Panc1 (cell line): ENCODE data around the gene GPR137B. TPM values are rescaled to one million over a fixed set of nuclear protein-coding genes. Genes with fewer than 3 reads are reported as not detected.

ENCODE experiments used
- ATAC-seq: fragments of 200-7000 bp; cut with Tn5 transposase; 2 replicates; pipeline ENCODE4 v1.9.1; 2020; ENCODE audit warnings: mild to moderate bottlenecking, moderate library complexity
- BruUV-seq: library from RNA; stranded (reverse); fragments of 400-500 nt; replicated peaks from 2 replicates; lab custom pipeline; 2021; lab: Mats Ljungman, UMichigan
- CTCF ChIA-PET: fragments of 300-600 bp; sonication (Branson Sonifier 250); formaldehyde crosslinking; loops from one replicate; lab custom pipeline; 2022; ENCODE audit warnings: antibody characterized with exemption; lab: Charles Lee
- POLR2A ChIA-PET: fragments of 300-600 bp; sonication (Branson Sonifier 250); formaldehyde crosslinking; loops from one replicate; lab custom pipeline; 2022; ENCODE audit warnings: antibody characterized with exemption; lab: Charles Lee
- DNase-seq: peaks from one replicate; pipeline ENCODE4 v3.0.0-alpha.2; 2010; ENCODE audit warnings: low read depth, low spot score
- H3K27ac ChIP-seq: 2 replicates; pipeline ENCODE4 v1.5.1; 2011; ENCODE audit warnings: mild to moderate bottlenecking, low read length, inconsistent platforms
- H3K27me3 ChIP-seq: fragments of 200-500 bp; sonication (Bioruptor generic); 2 replicates; pipeline ENCODE4 v1.6.0; 2014; ENCODE audit warnings: low read length, inconsistent platforms; ENCODE audit not compliant: control insufficient read depth, insufficient read depth
- H3K36me3 ChIP-seq: fragments of 200-500 bp; sonication (Bioruptor generic); 2 replicates; pipeline ENCODE4 v1.5.1; 2014; ENCODE audit warnings: inconsistent platforms, mild to moderate bottlenecking, low read length, moderate library complexity; ENCODE audit not compliant: control insufficient read depth, insufficient read depth
- H3K4me1 ChIP-seq: 2 replicates; pipeline ENCODE4 v1.5.1; 2011; ENCODE audit warnings: inconsistent platforms, mild to moderate bottlenecking, low read length, moderate library complexity; ENCODE audit not compliant: control insufficient read depth, insufficient read depth
- H3K4me3 ChIP-seq, 2 experiments: 2 replicates each; pipeline ENCODE4 v1.5.1; 2011 to 2012; ENCODE audit warnings: low read depth in 2 of 2, low read length in 2 of 2, mild to moderate bottlenecking in 2 of 2, inconsistent platforms in 1 of 2, moderate library complexity in 1 of 2
- H3K9me3 ChIP-seq: fragments of 200-500 bp; sonication (Bioruptor generic); 2 replicates; pipeline ENCODE4 v1.5.1; 2014; ENCODE audit warnings: low read depth, mild to moderate bottlenecking, inconsistent platforms, low read length, moderate library complexity; ENCODE audit not compliant: control insufficient read depth, insufficient read depth
- CTCF ChIP-seq: fragments of 450-650 bp; IDR thresholded peaks from 2 replicates; pipeline ENCODE4 v1.5.1; 2017; ENCODE audit warnings: mild to moderate bottlenecking
- POLR2AphosphoS5 ChIP-seq: IDR thresholded peaks from 2 replicates; pipeline ENCODE4 v1.6.1; 2012; ENCODE audit warnings: mild to moderate bottlenecking, low read depth, low read length, moderate library complexity
- SIN3A ChIP-seq: IDR thresholded peaks from 2 replicates; pipeline ENCODE4 v1.6.1; 2012; ENCODE audit warnings: low read depth, mild to moderate bottlenecking, low read length, moderate library complexity, borderline replicate concordance; ENCODE audit not compliant: insufficient read depth
- TCF7L2 ChIP-seq: IDR thresholded peaks from 2 replicates; pipeline ENCODE4 v1.6.1; 2011; ENCODE audit warnings: mild to moderate bottlenecking, low read depth, low read length, inconsistent platforms
- in situ Hi-C: cut with HindIII; loops from 2 replicates; pipeline ENCODE4 v1.10.0; 2016; ENCODE audit warnings: low sequenced_read_pairs, low pct_unique_long_range_greater_than_20kb
- intact Hi-C: fragments of 100-400 bp; cut with micrococcal nuclease; formaldehyde crosslinking; loops from one replicate; pipeline ENCODE4 v1.10.0; 2022; ENCODE audit not compliant: unreplicated experiment
- total RNA-seq: library from RNA; stranded (reverse); gene quantifications from one replicate; pipeline ENCODE4 v1.2.1, GENCODE V29; 2021; ENCODE audit not compliant: unreplicated experiment
- TF ChIP-seq, protein P1 (sequence below), 2 experiments: IDR thresholded peaks; 2 replicates each; pipeline ENCODE4 v1.6.1; 2011 to 2012; ENCODE audit warnings: low read depth in 2 of 2, control low read depth in 1 of 2, low read length in 1 of 2, mild to moderate bottlenecking in 1 of 2, moderate library complexity in 1 of 2; ENCODE audit not compliant: insufficient read depth in 1 of 2

The GPR137B gene
- total RNA-seq, 1 experiment from 2014 or later: 25.3 TPM

DNA sequence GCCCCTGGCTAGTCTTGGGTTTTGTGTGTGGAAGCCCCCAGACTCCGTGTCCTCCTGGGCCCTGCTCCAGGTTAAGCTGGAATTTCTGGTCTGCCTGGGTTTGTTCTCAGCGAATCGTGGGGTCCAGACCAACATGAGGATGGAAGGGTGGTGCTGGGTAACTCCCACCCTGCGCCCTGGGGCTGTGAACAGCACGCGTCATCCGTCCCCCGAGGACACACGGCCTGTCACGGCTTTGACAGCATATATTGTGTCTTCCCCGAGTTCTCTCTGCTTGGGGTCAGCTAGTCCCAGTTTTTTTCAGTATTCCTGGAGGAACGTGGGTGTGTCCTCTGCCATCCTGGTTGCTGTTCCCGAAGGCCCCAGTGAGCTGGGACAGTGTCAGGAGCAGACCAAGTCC, 11.8 kb downstream of the GPR137B start:
- ATAC-seq (no peak), DNase-seq (no peak)
- Histone ChIP-seq H3K36me3 (no peaks in the 10 kb centered on the region), H3K9me3 (no peaks in the 10 kb centered on the region), H3K4me3 (no peak overlapping the region), H3K27me3 (no peaks in the 10 kb centered on the region), H3K4me1 (peaks cover 6% of the 10 kb centered on the region; the same call in 1 of the 2 replicates), H3K27ac (no peak overlapping the region)
- intact Hi-C loops: no loop called here
- TF ChIP-seq, protein P1, sequence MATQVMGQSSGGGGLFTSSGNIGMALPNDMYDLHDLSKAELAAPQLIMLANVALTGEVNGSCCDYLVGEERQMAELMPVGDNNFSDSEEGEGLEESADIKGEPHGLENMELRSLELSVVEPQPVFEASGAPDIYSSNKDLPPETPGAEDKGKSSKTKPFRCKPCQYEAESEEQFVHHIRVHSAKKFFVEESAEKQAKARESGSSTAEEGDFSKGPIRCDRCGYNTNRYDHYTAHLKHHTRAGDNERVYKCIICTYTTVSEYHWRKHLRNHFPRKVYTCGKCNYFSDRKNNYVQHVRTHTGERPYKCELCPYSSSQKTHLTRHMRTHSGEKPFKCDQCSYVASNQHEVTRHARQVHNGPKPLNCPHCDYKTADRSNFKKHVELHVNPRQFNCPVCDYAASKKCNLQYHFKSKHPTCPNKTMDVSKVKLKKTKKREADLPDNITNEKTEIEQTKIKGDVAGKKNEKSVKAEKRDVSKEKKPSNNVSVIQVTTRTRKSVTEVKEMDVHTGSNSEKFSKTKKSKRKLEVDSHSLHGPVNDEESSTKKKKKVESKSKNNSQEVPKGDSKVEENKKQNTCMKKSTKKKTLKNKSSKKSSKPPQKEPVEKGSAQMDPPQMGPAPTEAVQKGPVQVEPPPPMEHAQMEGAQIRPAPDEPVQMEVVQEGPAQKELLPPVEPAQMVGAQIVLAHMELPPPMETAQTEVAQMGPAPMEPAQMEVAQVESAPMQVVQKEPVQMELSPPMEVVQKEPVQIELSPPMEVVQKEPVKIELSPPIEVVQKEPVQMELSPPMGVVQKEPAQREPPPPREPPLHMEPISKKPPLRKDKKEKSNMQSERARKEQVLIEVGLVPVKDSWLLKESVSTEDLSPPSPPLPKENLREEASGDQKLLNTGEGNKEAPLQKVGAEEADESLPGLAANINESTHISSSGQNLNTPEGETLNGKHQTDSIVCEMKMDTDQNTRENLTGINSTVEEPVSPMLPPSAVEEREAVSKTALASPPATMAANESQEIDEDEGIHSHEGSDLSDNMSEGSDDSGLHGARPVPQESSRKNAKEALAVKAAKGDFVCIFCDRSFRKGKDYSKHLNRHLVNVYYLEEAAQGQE (IDR thresholded peaks at IDR 0.05; ENCODE audit: insufficient read depth in 1 of 2, low read depth in 2 of 2, low read length in 1 of 2): no peak
- TF ChIP-seq CTCF (no peak), TCF7L2 (no peak), SIN3A (no peak), POLR2AphosphoS5 (no peak)
- no TSS peak for BruUV-seq
- POLR2A ChIA-PET: no interaction called here
- in situ Hi-C loops: no loop called here
- CTCF ChIA-PET: no interaction called here

DNA sequence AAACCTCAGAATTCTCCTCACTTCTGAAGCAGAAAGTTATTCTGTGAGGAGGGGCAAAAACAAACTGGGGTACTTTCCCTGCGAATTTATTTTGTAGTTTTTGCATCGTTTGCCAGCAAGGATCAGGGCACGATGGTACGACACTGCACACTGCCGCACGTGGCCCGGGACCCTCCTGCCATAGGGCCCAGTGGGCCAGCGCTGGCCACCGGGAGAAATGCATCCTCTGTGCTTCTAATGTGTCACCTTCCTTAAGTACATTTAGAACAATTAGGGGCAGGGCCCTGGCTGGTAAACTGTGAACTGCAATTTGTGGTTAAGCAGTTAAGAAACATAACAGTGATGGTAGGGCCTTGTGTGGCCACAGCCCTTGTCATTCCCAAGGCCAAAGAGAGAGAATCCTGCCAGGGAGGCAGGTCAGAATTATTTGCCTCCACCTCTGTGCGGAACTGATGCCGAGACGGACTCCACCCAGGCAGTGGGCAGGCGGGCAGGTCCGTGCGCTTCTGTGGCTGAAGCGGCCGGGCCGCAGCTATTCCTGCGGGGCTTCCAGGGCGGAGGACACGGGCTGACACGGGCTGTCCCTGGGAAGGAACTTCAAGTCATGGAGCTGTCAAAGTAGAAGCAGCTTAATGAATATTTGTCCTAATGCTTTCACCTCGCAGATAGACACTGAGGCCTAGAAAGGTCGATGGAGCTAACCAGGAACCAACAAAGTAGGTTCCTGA, 12.5 kb downstream of the GPR137B start:
- Histone ChIP-seq H3K4me1 (peaks cover 6% of the 10 kb centered on the region; the same call in 1 of the 2 replicates), H3K36me3 (no peaks in the 10 kb centered on the region), H3K27ac (no peak overlapping the region), H3K9me3 (no peaks in the 10 kb centered on the region), H3K4me3 (no peak overlapping the region), H3K27me3 (no peaks in the 10 kb centered on the region)
- CTCF ChIA-PET: no interaction called here
- POLR2A ChIA-PET: no interaction called here
- TF ChIP-seq, protein P1 (IDR thresholded peaks at IDR 0.05; ENCODE audit: insufficient read depth in 1 of 2, low read depth in 2 of 2, low read length in 1 of 2): no peak
- TF ChIP-seq TCF7L2 (no peak), SIN3A (no peak), POLR2AphosphoS5 (no peak)
- intact Hi-C loops (no loop called here), in situ Hi-C loops (no loop called here)
- BruUV-seq: no TSS peak
- no peak for ATAC-seq
- DNase-seq: no peak
